ENCODE measurements around the gene ADGRG1.
"Not testable (repeated sequence)": the region's sequence is repeated elsewhere in the genome, so short reads cannot be mapped to it uniquely, and the experiment has no call there.

ADGRG1 gene

GRCh38 chr16:57666353-57667047, 38.1 kb downstream of the ADGRG1 start:
- DNase-seq (ENCODE audit: low read depth) = no peak

- DNase-seq (ENCODE audit: low read depth) = no peak
Observed at GRCh38 chr16:57667048-57667525, 38.7 kb downstream of the ADGRG1 start.

DNA sequence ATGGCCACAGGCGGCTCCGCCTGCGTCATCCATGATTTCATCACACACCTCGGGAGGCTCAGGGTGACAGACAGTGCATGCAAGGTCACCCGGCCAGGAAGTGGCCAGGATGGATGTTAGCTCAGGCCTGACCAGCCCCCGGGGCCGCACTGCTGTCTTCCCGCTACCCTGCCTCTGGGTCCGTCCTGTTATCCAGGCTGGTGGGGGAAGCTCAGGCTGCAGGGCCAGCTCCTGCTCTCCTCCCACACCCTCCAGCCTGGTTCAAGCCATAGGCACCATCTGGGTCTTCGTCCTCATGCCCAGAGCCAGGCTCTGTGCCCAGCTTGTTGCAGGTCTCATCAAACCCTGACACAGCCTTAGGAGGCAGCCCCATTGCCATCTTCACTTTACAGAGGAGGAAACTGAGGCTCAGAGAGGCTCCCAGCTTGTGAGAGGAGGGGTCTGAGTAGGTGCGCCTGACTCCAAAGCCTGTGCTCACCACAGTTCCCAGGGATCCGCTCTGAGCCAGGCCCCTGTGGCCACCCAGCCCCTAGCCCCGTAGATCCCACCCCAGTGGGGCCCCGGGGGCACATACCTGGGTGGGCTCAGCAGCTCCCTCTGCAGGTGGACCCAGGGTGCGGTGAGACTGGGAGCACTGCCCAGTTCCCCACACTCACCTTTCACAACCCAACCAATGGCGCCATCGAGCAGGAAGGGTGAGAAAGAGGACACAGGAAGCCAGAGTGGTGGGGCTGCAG, 39.3 kb downstream of the ADGRG1 start:
- no peak for DNase-seq (ENCODE audit: low read depth)

- no peak for DNase-seq (ENCODE audit: low read depth)
Observed at GRCh38 chr16:57668263-57668571, 39.8 kb downstream of the ADGRG1 start, which contains the start of gene ADGRG3. Gene ADGRG3 (plus strand): TSS chr16:57668306. CDS start chr16:57668348, 42 bp downstream.

- DNase-seq (ENCODE audit: low read depth) = no peak
Observed at GRCh38 chr16:57668630-57669475, 40.4 kb downstream of the ADGRG1 start.

- no peak for DNase-seq (ENCODE audit: low read depth)
Observed at GRCh38 chr16:57669476-57670162, 41.2 kb downstream of the ADGRG1 start.

GRCh38 chr16:57670196-57670595, 41.8 kb downstream of the ADGRG1 start:
- DNase-seq (ENCODE audit: low read depth) = no peak

DNA sequence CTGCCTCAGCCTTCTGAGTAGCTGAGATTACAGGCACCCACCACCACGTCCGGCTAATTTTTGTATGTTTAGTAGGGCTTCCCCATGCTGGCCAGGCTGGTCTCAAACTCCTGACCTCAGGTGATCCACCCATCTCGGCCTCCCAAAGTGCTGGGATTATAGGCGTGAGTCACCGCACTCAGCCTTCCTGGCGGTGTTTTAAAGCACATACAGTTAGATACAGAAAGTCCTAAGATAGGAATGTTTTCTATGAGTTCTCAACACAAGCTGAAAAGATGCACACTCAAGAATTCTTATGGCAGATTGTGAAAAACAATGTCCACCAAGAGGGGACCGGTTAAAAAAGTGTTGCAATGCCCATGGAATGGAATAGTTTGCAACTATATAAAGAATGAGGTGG, 43.0 kb downstream of the ADGRG1 start:
- not testable (repeated sequence) for DNase-seq (ENCODE audit: low read depth)

DNA sequence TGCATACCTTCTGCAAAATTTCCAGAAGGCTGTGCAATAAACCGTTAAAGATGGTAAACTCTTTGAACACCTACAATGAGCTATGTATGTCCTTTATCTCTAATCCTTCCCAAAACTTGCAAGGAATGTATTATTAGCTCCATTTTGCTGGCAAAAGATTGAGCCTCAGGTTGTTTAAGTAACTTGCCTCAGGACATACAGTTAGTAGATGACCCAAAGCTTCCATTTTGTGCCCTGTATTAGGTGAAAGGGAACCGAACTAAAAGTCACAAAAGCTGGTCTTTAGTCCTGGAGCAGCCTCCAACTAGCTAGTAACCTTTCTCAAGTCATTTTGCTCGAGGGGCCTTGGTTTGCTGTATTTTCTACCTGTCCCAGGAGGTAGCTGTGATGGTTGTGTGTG, 44.0 kb downstream of the ADGRG1 start:
- no peak for DNase-seq (ENCODE audit: low read depth)

DNA sequence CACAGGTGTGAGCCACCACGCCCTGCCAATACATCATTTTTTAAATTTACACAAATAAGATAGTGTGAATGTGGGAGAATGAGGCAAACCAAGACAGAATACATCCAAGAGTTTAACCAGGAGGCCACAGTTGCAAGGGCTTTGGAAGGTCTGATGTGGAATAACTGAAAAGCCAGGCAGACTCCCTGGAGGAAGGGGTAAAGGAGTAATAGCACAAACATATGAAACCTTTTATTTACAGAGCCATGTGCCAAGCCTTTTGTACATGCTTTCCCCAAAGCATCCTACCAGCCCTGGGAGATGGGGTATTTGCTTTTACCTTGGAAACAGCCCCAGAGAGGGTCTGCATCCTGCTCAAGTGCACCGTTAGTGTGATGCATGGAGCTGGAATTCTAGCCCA, 44.4 kb downstream of the ADGRG1 start:
- DNase-seq (ENCODE audit: low read depth) = no peak

- DNase-seq (ENCODE audit: low read depth) = no peak
Observed at GRCh38 chr16:57675741-57676551, 47.5 kb downstream of the ADGRG1 start.

DNA sequence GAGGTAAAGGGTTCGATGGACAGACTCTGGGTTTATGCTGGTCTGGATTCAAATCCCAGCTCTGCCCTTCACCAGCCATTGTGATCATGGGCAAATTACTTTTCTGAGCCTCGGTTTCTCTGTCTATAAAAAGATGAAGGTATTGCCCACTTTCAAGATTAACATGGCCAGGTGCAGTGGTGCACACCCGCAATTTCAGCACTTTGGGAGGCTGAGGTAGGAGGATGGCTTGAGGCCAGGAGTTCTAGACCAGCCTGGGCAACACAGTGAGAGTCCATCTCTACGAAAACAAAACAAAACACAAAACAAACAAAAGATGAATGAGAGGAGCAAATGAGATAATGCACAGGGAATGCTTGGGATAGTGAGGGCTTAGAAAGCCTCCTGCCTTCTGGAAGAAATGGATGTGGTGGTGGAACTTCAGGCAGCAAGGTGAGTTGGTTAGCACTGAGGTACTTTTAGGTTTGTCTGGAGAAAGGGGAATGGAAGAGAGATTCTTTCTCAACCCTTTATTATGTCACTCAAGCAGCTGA, 48.2 kb downstream of the ADGRG1 start:
- no peak for DNase-seq (ENCODE audit: low read depth)

- DNase-seq (ENCODE audit: low read depth) = no peak
Observed at GRCh38 chr16:57677622-57678369, 49.4 kb downstream of the ADGRG1 start.

- no peak for DNase-seq (ENCODE audit: low read depth)
Observed at GRCh38 chr16:57679016-57679415, 50.6 kb downstream of the ADGRG1 start.

GRCh38 chr16:57679767-57680482, 51.5 kb downstream of the ADGRG1 start:
- no peak for DNase-seq (ENCODE audit: low read depth)

DNA sequence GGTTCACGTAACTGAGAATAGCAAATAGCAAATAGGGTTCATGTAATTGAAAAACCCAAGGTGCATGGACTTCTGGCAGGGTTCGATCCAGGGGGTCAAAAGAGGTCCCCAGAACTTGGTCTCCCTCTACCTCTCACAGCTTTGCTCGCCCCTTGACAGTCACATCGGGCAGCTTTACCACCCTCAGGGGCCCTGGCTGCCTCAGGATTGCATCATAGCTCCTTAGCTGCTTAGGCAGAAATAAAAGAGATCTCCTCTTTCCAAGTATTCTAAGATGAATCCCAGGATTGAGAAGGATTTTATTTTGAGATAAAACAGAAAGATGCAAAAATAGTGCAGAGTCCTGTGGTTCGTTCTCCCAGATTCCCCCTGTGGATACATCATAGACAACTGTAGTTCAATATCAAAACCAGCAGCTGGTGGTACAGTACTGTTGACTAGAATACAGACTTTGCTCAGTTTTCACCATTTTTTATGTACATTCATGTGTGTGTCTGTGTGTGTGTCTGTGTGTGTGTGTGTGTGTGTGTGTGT, 52.5 kb downstream of the ADGRG1 start:
- no peak for DNase-seq (ENCODE audit: low read depth)

DNA sequence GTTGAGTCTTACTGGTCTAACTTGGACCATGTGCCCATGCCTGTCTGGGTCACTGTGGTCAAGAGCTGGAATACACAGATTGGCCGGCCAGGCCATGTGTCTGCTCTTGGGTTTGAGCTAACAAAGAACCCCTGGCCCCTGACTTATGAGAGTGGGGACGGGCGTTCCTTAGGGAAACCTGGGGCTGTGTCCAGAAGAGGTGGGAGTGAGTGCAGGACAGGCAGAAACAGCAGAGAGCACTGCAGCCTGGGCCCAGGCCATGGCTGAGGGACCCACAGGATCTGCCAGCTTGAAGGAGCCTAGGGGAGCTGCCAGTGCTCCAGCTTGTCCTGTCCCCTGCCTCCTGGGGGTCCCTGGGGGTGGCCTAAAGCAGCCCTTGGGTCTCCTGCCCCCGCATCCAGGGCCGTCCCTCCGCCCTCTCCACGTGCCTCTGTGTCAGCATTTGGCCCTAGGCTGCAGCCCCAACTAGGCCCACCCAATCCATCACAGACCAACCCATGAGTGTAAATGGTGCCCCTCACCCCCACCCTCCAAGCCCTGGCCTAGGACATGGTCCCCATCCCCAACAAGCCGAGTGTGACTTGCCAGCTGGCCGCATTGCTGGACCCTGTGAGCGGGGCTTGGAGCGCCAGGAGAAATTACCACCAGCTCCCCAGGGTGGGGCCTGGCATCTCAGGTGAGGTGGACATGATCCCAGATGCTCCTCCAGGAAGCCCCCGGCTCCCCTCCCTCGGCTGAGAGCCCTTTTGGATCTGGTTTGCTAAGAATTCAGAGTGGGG, 53.7 kb downstream of the ADGRG1 start:
- no peak for DNase-seq (ENCODE audit: low read depth)

Data from T follicular helper cell (primary cell).